ENCODE results near the gene CHD1. TPM values are rescaled to one million over a fixed set of nuclear protein-coding genes. Genes with fewer than 3 reads are reported as not detected.

Gene CHD1
- total RNA-seq, 2 donors from 2014 or later, result 20.4 to 20.6 TPM

GRCh38 chr5:98905857-98906688 is 22.7 kb downstream of the CHD1 start:
- DNase-seq (ENCODE audit: low spot score), result no peak
- H3K4me3 ChIP-seq, result no peak overlapping the region
- H3K36me3 ChIP-seq, result peaks cover 5% of the 10 kb centered on the region
- TF ChIP-seq, protein P1, sequence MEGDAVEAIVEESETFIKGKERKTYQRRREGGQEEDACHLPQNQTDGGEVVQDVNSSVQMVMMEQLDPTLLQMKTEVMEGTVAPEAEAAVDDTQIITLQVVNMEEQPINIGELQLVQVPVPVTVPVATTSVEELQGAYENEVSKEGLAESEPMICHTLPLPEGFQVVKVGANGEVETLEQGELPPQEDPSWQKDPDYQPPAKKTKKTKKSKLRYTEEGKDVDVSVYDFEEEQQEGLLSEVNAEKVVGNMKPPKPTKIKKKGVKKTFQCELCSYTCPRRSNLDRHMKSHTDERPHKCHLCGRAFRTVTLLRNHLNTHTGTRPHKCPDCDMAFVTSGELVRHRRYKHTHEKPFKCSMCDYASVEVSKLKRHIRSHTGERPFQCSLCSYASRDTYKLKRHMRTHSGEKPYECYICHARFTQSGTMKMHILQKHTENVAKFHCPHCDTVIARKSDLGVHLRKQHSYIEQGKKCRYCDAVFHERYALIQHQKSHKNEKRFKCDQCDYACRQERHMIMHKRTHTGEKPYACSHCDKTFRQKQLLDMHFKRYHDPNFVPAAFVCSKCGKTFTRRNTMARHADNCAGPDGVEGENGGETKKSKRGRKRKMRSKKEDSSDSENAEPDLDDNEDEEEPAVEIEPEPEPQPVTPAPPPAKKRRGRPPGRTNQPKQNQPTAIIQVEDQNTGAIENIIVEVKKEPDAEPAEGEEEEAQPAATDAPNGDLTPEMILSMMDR (IDR thresholded peaks at IDR 0.05), result peak; percentile 62 to 82
- H3K4me1 ChIP-seq, result peaks cover 0 to 9% of the 10 kb centered on the region in 2 donors
- no peaks in the 10 kb centered on the region for H3K27me3 ChIP-seq
- H3K27ac ChIP-seq, result no peak overlapping the region
- no peaks in the 10 kb centered on the region for H3K9me3 ChIP-seq

- no peak overlapping the region for H3K4me3 ChIP-seq
- H3K27me3 ChIP-seq, result no peaks in the 10 kb centered on the region
- no peaks in the 10 kb centered on the region for H3K9me3 ChIP-seq
- peaks cover 18% of the 10 kb centered on the region for H3K36me3 ChIP-seq
- TF ChIP-seq, protein P1 (IDR thresholded peaks at IDR 0.05), result no peak
- DNase-seq (ENCODE audit: low spot score), result no peak
- H3K27ac ChIP-seq, result no peak overlapping the region
- peaks cover 0 to 5% of the 10 kb centered on the region in 2 donors for H3K4me1 ChIP-seq
Observed at GRCh38 chr5:98904780-98905179, 24.0 kb downstream of the CHD1 start.

GRCh38 chr5:98902733-98903132 is 26.1 kb downstream of the CHD1 start:
- peaks cover 0 to 5% of the 10 kb centered on the region in 2 donors for H3K4me1 ChIP-seq
- peaks cover 36% of the 10 kb centered on the region for H3K36me3 ChIP-seq
- TF ChIP-seq, protein P1 (IDR thresholded peaks at IDR 0.05), result no peak

GRCh38 chr5:98899456-98899855 is 29.4 kb downstream of the CHD1 start:
- no peak overlapping the region for H3K4me3 ChIP-seq
- DNase-seq (ENCODE audit: low spot score), result no peak
- H3K36me3 ChIP-seq, result peaks cover 61% of the 10 kb centered on the region
- TF ChIP-seq, protein P1 (IDR thresholded peaks at IDR 0.05), result no peak
- no peak overlapping the region for H3K27ac ChIP-seq
- H3K27me3 ChIP-seq, result no peaks in the 10 kb centered on the region
- no peaks in the 10 kb centered on the region for H3K9me3 ChIP-seq
- peaks cover 0 to 5% of the 10 kb centered on the region in 2 donors for H3K4me1 ChIP-seq

More at GRCh38 chr5:98902733-98903132, 26.1 kb downstream of the CHD1 start:
- no peak overlapping the region for H3K27ac ChIP-seq
- no peaks in the 10 kb centered on the region for H3K9me3 ChIP-seq
- H3K4me3 ChIP-seq, result no peak overlapping the region
- no peak for DNase-seq (ENCODE audit: low spot score)
- H3K27me3 ChIP-seq, result no peaks in the 10 kb centered on the region

- no peak for DNase-seq (ENCODE audit: low spot score)
- Histone ChIP-seq H3K36me3 (peaks cover 66% of the 10 kb centered on the region), H3K4me3 (no peak overlapping the region), H3K4me1 (no peaks in the 10 kb centered on the region), H3K27me3 (no peaks in the 10 kb centered on the region), H3K9me3 (no peaks in the 10 kb centered on the region), H3K27ac (no peak overlapping the region)
- TF ChIP-seq, protein P1 (IDR thresholded peaks at IDR 0.05), result no peak
Observed at GRCh38 chr5:98898743-98899142, 30.1 kb downstream of the CHD1 start.

All from right atrium auricular region (tissue), 2 donors.